GM12874 (cell line): Measurements from ENCODE around the gene MMEL1.
A peak's percentile ranks its signal among the peaks of the same experiment; 100 is the strongest.

Source experiments
- CTCF ChIP-seq: IDR thresholded peaks from 2 replicates; pipeline ENCODE4 v1.5.1; 2011; ENCODE audit warnings: low read depth, mild to moderate bottlenecking, control low read depth, low read length, moderate library complexity; ENCODE audit not compliant: insufficient read depth

Gene MMEL1

GRCh38 chr1:2602311-2602835 is 30.4 kb downstream of the MMEL1 start:
- no peak for TF ChIP-seq CTCF

- no peak for TF ChIP-seq CTCF
These were observed 31.0 kb downstream of the MMEL1 start for GRCh38 chr1:2601721-2602303.

- TF ChIP-seq CTCF, result 0 out of 2 replicates have a peak, but pooled peaks have one; percentile 9
These were observed 34.4 kb downstream of the MMEL1 start for GRCh38 chr1:2598329-2598931.

DNA sequence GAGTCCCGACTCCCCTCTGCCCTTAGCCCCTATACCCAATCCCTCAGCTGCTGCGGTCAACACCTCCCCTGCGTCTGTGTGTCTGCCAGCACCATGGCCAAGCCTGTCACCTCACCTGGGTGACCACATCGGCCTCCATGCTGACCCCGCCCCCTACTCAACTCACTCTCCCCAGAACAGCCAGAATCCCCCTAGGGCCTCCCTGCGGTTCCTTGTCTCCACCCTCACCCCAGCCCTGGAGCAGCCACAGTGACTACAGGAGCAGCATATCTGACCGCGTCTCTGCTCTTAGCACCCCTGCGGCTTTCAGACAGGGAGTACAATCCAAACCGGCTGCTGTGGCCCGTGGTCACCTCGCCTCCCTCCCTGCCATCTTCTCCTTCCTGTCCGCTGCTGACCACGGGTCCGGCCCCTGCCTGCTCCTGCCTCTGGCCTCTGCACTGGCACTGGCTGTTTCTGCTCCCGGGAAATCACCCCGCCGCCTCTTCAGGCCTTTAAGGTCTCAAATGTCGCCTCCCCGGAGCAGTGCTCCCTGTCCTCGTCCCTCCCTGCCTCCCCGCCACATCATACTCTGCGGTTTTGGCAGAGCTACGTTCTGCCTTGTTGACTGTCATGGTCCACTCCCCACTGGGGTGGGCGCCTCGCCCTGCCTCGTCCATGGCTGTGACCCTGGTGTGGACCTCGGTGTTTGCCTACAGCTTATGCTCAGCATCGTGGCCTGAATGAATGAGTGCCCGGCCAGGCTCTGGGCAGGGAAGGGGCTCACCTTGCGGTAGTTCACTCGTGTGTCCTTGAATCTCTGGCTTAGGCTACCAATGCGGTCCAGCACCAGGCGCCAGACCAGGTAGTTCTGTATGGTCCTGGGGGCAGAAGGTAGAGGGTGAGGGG is 35.1 kb downstream of the MMEL1 start:
- no peak for TF ChIP-seq CTCF

DNA sequence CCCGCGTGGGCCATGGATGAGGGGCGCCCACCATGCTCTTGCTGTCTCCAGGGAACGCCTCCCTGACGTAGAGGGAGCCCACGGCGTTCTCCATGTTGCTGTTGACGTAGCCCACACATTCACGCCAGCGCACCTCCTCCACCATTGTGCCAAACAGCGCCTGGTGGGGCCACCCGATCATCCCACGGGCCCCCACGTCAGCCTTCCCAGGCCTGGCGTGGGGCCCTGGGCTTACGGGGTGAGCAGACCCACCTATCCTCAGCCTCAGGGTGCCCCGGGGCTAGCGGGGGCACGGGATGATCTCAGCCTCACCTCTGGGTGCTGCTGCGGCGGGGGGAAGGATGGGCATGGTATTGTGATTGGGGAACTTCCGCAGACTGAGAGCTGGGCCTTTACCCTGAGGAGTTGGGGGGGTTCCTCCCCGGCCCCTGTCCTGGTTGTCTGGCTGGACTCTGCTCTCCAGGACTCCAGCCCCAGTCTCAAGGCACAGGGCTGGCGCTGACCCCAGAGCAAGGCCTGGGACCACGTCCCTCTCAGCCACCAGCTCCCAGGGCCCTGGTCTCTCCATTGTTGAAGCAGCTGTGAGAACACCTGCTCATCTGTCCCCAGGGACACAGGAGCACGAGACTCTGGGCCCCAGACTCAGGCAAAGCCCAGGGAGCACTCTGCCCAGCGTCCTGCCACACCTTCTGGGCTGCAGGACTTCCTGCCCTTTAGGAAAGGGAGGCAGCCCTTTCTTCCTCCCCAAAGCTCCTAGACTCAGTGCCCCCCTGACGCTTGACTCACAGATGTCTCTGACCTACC is 36.1 kb downstream of the MMEL1 start:
- no peak for TF ChIP-seq CTCF

DNA sequence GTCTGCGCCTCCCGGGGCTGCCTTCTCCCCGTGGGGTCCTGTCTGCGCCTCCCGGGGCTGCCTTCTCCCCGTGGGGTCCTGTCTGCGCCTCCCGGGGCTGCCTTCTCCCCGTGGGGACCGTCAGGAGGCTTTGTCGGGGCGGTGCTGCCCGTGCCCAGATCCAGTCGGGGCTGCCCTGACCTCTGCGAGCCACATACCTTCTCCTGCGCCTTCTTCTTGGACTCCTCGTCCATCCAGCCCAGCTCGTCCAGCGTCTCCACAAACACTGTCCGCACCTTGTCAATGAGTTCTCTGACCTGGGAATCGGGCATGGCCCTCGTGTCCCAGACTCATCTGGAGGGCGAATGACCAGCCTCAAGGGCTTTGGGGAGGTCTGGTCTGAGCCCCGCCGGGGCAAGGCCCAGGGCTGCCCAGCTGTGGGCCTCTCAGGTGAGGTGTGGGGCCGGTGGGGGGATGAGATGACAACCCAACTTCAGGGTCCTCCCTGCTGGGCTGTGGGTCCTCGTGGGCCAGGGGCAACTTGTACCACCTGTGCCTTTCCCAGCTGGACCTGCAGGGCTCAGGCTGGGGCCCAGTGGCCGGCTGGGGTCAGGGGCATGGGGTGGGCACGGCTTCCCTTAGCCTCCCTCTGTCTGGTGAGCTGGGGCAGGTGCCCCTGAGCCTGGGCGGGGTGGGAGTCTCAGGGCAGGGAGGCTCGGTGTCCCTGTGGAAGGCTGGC is 36.8 kb downstream of the MMEL1 start:
- TF ChIP-seq CTCF, result no peak
